GM12872 (cell line): ENCODE results near the gene PRKG2.

Experiments used
- CTCF ChIP-seq: IDR thresholded peaks from 3 replicates; pipeline ENCODE4 v1.5.1; 2011; ENCODE audit warnings: low read depth, mild to moderate bottlenecking, low read length, moderate library complexity; ENCODE audit not compliant: insufficient read depth

The PRKG2 gene

GRCh38 chr4:81213671-81214070 is 1.4 kb downstream of the PRKG2 start:
- no peak for TF ChIP-seq CTCF

- no peak for TF ChIP-seq CTCF
Measured at GRCh38 chr4:81211956-81212355, 3.1 kb downstream of the PRKG2 start.

GRCh38 chr4:81207828-81208227 is 7.2 kb downstream of the PRKG2 start:
- TF ChIP-seq CTCF = no peak

GRCh38 chr4:81205302-81205701 is 9.7 kb downstream of the PRKG2 start:
- TF ChIP-seq CTCF = no peak

GRCh38 chr4:81204571-81204970 is 10.5 kb downstream of the PRKG2 start:
- no peak for TF ChIP-seq CTCF

- TF ChIP-seq CTCF = no peak
Measured at GRCh38 chr4:81199831-81200230, 15.2 kb downstream of the PRKG2 start.

- TF ChIP-seq CTCF = no peak
Measured at GRCh38 chr4:81198609-81199008, 16.4 kb downstream of the PRKG2 start.
